Renal pelvis (tissue), 4 donors: ENCODE measurements around the gene MAST4. TPM values are rescaled to one million over a fixed set of nuclear protein-coding genes. Genes with fewer than 3 reads are reported as not detected.
A peak's percentile ranks its signal among the peaks of the same experiment; 100 is the strongest.

Experiments used
- DNase-seq: peaks from one replicate; pipeline ENCODE4 v3.0.0-alpha.2; 2013
- polyA plus RNA-seq, 3 donors: library from polyadenylated mRNA; unstranded; fragments of 120-200 nt; gene quantifications; one replicate each; pipeline ENCODE4 v1.2.1, GENCODE V29; 2013; ENCODE audit not compliant: insufficient read length in 3 of 3

The MAST4 gene
- polyA plus RNA-seq, 3 donors: 14.8 to 20.3 (median 19.0) TPM

DNA sequence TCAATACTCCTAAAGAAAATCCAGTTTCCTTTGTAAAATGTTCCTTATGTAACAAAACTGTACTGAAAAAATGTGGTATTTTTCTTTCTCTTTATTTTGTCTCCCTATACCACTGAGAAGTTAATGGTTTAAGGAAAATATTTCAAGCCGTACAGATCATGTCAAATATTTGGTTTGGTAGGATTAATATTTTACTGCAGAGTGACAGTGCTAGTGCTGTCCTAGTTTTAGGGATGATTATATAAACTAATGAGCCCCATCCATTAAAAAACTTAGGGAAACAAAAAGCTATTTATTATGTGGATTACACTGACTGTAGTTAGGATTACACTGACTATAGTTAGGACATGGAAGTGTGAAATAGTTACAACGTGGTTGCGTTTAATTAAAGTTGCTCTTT, 391.3 kb downstream of the MAST4 start:
- DNase-seq: no peak

DNA sequence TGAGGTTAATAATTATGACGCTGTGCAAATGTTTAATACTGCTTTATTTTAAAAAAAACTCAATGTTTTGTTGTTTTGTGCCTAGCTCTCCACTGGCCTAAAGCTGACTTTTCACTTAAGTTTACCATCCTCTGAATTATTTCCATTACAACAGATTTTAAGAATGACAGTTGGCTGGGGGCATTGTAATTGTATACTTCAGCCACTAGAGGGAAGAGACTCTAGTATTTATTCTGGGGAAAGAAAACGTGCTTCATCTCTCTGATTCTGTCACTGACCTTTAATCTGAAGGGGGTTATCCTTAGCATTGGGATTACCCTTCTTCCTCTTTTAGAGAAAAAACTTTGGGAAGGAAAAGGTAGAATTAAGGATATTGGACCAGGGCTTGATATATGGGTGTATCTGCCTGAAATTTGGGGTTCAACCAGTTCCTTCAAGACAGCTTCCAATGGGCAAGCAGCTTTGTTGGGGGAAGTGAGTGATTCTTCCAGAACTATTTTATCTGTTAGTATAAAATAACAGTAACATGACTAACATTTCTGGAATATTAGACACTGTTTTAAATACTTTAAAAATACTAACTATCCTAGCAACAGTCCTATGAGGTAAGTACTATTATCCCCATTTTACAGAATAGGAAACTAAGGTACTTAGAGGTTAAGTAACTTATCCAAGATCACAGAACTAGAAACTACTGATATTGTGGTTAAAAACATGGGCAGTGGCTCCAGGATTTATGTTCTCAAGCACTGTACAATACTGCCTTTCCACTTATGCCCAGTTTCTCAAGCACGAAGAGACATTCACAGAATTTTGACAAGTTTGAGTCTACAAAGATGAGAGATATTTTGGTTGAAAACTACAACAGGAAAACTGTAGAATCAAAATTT, 392.0 kb downstream of the MAST4 start:
- DNase-seq: no peak

DNA sequence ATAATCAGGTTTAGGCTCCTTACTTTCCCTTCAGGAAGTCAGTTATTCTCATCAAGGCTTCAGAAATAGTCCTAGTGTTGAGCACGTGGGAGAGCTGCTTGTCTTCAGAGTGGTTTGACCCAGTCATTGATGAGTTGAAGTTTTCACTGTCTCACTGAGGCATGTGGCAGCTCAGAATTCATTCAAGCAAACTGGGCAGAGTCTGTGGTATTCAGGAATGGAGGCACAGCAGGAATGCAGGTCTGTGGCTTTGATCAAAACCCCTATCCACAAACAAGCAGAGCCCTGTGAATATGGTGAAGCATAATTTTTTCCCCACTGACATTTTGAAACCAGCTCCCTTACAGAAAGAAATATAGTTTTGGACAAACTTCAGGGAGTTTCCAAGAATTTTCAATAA, 393.1 kb downstream of the MAST4 start:
- DNase-seq: no peak

DNA sequence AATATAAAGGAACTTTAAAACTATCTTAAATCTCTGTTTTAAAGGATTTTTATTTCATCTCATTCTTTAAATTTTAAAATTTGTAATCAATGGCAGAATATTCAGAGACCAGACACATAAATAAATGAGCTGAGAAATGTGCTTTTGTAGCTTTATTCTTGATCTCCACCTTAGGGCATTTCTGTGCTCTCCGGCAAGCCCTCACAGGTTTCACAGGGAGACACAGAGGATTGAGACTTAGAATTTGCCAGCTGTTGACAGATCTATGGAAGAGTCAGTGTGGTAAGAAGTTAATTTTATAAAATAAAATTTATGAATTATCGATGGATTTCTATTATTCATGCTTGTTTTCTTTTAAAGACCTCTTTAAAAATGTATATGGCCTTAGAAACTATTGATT, 393.6 kb downstream of the MAST4 start:
- no peak for DNase-seq

DNA sequence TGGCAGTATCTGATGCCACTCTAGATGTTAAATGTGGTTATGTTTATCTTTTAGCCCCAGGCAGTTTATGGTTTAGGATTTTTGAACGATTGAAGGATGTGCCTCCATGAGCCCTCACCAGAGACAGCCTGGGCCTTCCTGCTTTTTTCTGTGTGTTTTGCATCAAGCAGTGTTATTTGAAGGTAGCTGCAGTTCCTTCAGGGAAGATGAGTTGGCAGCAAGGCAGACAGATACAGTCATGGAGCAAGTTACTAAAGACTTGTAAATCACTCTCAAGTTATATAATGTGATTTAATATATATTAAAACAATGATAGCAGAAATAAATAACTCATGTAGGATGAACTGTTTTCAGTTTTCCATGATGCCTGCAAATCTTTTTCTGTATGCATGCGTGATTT, 395.6 kb downstream of the MAST4 start:
- no peak for DNase-seq

DNA sequence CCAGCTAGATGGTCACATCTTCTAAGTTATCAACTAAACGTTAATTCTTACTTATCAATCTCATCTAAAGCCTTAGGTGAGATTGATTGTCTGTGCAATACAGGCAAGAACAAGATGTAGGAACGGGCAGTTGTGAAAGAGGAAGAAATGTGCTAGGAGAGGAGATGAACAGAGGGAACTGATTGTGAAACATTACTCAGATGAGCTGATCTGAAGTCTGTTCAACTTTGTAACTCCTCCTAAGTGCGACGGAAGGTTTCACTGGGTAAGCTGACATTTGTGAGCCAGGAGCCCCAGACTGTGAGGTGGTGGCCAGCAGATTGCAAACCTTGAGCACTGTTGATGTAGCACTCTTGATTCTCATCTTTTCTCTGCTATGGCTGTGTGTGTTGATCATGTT, 396.4 kb downstream of the MAST4 start:
- no peak for DNase-seq

DNA sequence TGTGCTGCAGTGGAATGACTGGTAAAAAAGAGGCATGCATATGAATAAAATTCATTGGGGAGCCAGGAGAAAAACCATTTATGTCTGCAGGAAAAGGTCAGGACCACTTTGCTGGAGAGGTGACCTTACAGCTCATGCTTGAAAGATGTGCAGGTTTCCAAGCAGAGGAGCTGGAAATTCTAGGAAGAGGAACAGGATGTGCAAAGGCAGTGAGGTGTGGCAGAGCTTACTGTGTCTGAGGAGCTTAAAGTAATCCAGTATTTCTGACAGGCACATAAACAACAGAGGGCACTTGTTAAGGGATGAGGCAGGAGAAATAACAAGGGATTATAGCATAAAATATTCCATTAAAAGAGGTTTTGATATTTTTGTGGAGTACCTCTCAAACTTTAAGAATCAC, 397.3 kb downstream of the MAST4 start:
- no peak for DNase-seq

DNA sequence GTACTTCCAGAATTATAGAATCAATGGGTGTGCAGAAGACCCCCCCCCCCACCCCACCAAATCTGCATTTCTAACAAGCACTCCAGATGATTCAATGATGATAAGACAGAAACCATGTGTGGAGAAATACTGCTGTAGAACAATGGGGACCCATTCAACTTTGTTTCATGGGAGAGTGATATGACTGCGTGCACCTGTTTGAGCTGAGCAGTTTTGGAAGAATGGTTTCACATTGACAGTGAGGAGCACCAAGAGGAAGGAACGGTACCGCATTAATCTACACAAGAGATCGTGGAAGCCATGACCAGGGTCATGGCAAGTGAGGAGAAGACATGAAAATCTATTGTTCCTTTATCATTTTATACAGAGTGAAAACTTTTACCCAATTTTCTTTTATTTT, 397.7 kb downstream of the MAST4 start:
- DNase-seq: no peak

DNA sequence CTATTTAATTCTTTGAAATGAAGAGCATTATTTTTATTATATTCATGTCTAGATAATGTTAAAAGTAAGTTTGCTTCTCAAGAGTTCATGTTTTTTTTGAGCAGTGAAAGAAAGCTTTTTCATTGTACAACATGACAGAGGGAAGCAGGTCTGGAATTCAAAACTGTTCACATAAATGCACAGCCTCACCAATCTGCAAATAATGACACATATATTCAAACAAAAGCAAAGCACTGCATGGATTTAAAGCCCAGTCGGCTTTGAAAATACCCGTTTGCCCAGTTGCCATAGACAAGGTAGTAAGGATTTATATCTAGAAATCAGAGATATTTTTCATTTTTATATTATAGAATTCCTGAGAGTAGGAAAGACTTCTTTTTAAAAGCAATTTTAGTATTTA, 398.6 kb downstream of the MAST4 start:
- no peak for DNase-seq

DNA sequence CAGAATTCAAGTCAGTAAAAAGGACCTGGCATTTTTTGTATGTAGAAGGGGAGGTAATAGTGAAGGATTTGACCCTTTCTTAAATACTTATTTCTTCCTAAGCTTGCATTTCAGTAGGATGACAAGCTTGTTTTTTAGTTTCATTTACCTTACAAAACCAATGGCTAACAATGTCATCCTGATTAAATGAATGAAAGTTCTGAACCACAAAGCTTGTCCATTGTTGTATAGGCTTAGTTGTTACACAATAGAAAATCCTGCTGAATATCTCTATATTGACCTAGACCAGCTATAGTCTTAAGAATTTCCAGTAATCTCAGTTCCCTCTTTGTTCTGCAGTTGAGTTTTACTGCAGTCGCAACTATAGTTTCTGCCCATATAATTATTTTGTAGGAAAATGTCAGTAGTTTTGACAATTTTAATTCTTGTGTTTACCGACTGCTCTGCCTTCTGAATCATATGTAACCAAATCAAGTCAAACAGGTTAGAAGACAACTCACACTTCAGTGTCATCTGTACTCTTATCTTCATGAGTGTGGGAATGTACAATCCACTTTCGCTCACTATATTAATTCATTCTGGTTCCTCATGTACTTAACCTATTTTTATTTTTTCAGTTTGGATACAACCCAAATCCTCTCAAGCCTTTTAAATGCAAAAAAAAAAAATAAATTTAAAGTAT, 404.7 kb downstream of the MAST4 start:
- DNase-seq: no peak

DNA sequence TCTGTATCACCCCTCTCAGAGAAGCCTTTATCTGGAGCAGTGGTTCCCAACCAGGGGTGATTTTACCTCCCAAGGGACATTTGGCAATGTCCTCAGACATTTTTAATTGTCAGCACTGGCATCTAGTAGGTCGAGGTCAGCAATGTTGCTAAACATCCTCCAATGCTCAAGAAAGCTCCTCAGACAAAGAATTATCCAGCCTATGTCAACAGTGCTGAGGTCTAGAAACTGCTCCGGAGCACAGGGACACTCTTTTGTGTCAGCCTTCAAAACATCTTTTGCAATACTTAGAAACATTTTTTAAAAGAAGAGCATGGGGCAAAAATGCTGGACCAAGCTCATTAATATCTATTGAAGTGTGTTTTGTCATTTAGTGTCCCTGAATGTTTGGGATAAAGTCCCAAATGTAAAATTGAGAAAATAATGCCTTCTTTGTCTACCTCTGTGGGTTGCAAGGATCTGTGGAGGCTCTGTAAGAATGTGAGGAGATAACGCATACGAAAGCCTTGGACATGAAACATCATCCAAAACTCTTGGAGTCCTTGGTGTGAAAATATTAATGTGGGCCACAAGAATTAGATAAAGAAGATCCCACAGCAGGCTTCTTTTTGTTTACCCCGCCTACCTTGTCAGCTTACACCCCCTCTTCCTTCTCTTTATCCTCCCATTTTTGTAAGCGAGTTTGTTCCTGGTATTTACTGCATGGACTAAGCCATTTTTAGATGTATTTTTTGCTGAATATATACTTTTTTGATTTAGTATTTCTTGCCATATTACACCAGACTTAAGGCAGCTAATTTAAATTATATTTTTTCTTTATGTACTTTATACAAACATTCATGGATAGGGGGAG, 406.9 kb downstream of the MAST4 start:
- DNase-seq: no peak

DNA sequence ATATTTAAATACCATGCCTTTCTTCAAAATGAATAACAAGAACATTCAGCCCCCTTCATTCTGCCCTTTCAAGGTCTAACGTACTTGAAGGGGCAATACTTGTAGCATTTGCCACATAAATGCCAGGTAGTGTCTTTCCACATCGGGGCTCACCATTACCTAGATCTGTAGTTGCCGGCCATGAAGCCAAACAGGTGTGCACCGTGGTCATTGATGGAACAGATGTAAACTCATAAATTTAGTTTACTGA, 407.4 kb downstream of the MAST4 start:
- DNase-seq: no peak

DNA sequence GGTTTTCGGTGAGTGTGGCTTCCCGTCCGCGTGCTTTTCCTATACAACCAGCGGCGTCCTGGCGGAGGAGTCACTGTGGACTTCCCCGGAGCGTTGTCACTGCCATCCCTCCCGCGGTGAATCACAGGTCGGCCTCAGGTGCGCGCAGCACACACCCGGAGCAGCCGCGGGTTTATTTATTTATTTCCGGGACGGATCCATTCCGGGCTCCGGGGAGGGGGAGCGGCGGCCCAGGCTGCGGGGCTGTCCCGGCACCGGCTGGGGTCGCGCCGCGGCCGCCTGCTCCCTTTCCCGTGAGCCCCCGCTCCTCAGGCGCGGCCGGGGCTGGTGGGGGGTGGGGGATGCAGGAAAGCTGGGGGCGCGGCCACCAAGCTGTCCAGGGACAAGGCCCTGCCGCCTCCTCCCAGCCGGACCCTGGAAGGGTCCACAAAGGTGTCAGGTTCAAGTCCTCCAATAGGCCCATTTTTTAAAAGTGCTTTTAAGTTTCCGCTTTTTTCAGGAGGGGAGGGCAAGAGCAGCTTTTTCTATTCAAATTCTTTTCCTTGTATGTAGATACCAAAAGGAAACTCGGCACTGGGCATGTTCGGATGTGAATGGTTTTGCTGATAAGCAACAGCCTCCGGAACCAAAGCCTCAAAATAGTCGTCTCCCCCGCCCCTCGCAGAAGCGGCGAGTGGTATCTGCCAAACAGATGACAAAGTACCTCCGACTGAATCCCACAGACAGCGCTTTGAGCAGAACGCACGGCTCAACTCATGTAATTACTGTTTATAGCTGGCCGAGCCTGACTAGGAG, 407.9 kb downstream of the MAST4 start:
- peak; percentile 81 for DNase-seq

DNA sequence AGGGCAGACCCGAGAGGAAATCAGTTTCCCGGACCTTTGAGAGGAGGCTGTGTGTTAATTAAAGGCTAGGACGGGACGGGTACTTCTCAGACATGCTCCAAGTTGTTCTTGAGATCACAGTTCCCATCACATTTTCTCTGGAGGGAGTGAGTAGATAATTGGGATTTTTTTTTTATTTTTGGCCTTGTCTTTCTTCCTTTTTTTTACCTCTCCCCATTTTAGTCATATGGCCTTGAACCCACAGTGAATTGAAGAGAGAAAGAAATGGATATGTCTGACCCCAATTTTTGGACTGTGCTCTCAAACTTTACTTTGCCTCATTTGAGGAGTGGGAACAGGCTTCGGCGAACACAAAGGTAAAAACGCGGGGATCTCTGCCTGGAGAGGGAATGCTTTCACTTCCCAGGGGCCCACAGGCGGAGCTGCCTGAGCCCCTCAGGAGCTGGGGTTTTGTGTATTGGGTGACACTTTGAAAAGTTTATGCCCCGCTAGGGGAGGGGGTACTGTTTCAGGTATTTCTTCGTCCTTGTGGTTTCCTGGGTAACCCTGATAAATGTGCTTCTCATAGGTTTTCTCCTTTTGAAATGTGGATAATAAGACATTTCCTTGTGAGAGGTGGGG, 408.6 kb downstream of the MAST4 start:
- no peak for DNase-seq

DNA sequence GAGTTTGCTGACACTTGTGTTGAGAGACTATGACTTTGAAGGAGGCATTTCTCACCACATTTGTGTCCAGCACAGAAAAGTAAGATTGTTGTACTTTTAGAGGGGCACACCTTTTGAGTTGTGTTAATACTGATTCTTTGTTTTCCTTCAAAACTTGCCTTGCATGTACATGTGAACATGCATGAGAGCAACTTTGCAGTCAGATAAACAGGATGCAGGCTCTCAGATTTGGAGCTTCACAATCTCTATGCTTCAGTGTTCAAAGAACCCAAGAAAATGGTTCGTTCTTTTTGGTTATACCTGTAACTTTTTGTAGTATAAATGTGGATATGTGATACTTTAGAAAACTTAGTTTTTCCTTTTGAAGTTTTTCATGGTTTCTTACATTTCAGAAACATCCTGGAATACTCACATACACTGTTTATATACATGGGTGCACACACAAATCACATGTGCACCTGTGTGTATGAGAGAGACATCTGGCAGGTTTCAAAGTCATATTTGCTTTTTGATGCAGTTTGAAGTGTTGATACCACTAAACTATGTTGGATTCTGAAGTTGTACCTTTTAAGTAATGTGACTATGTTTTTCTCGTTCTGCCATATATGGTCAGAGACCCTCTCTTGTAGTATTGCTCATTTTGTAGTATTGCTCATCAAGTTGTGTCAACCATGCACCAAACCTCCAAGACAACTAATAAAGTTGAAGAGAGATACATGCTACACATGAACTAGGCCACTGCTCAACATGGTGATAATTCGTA, 409.7 kb downstream of the MAST4 start:
- DNase-seq: no peak

DNA sequence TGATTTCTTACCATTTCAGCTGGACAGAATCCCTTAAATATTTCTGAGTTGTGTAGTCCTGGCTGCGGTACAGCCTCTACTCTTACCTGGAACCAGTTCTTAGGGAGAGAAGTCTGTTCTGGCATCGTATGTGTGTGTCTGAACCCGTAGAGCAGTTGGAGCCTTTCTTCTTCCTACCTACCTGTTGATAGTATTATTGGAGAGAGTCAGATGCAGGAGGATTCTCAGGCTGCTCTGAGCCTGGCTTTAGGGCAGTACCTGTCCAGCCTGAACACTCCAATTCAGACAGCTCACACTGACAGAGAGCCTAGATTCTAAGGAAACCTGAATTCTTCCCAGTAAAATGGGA, 410.3 kb downstream of the MAST4 start:
- no peak for DNase-seq

DNA sequence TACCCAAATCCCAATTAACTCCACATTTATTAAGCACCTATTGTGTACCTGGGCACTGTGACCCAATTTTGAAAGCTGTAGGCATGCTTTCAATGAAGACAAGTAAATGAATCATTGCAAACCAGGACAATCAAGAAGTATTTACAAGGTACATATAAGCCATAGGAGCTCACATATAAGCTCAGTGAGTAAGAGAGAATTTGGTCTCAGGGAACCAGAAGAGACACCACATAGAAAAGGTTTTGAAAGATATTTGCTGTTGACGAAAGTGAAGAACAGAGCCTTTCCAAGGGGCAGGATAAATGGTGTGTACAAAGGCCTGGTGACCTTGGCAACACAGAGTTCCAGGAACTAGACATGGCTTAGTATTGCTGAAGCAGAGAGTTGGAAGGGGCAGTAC, 412.8 kb downstream of the MAST4 start:
- no peak for DNase-seq

DNA sequence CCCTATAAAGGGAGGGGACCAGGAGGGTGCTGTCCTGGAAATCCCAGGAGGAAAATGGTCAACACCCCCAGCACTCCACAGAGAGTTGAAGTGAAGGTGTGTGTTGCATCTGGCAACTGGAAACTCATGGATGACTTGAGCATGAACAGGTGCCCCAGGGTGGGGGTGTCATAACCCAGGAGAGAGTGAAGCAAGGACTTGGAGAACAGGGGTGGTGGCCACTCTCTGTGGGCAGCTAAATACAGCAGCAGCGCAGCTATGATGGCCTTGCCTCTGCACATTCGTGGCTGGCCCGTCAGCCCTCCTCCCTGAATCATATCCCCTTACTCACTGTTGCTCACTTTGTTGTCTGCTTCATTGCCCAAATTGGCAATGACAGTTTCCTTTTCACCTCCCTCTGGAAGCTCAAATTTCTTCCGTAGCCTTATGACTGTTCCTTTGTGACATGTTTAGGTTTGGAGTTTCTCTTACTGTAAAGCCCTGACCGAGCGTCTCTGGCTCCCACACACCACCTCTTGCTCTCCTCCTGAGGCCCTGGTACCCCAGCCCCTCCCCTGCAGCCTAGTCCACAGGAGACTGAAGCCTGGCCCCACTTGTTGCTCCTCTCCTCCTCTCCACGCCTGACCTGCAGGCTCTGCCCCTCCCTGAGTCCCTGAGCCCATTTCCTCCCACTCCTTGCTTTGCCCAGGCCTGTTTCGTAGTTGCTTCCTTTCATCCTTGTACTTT, 414.7 kb downstream of the MAST4 start:
- DNase-seq: no peak

DNA sequence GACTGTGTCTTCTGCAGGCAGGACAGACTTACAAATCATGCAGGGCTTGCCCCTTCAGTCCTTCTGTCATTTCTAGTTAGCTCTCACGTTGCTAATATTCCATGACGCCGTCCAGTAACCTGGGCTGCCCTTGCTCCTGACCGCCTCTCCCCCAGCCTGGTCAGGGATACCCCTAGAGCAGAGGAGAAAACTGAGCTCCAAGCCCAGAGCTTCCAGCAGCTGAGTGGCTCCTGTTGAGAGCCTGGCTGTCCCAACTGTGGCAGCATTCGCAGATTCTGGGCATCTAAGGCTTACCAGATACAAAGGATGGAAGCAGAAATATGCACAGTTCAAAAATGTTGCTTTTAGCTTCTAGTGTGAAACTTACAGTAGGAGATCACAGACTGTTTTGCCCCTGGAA, 415.2 kb downstream of the MAST4 start:
- no peak for DNase-seq

DNA sequence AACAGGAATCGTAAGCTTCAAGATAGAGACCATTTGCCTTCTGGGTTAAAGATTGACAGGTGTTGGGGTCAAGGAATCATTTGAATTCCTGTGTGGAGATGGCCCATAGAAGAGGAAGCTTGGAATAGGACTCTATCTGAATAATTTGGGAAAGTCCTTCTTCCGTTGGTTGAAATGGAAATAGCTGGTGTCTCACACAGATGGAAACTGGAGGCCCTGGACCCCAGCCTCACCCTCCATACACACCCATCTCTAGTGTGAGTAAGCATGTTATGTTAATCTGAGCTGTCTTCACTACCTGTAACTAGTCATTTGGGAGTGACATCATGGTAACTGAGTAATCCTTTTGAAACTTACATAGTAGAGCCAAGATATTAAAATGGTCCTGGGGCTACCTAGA, 416.0 kb downstream of the MAST4 start:
- DNase-seq: no peak
